H9 (cell line): ENCODE data around the gene PLCB1. TPM values are rescaled to one million over a fixed set of nuclear protein-coding genes. Genes with fewer than 3 reads are reported as not detected.

Experiments
- DNase-seq: peaks from one replicate; pipeline ENCODE4 v3.0.0-alpha.2; 2017
- H2AFZ ChIP-seq: one replicate; pipeline ENCODE4 v1.6.1; 2013; ENCODE audit warnings: mild to moderate bottlenecking, low read length, control low read depth, moderate library complexity
- H2AK5ac ChIP-seq: 2 replicates; pipeline ENCODE4 v1.6.1; 2013; ENCODE audit warnings: low read length, control low read depth, mixed read lengths; ENCODE audit not compliant: insufficient read length
- H2BK120ac ChIP-seq: one replicate; pipeline ENCODE4 v1.6.1; 2013; ENCODE audit warnings: low read depth, mild to moderate bottlenecking, low read length, control low read depth, inconsistent platforms; ENCODE audit not compliant: poor library complexity, severe bottlenecking
- H2BK12ac ChIP-seq: 2 replicates; pipeline ENCODE4 v1.6.1; 2013; ENCODE audit warnings: low read length, control low read depth, mixed read lengths, low read depth; ENCODE audit not compliant: insufficient read length
- H2BK15ac ChIP-seq: 2 replicates; pipeline ENCODE4 v1.6.1; 2013; ENCODE audit warnings: low read depth, low read length, control low read depth
- H2BK20ac ChIP-seq: one replicate; pipeline ENCODE4 v1.6.1; 2013; ENCODE audit warnings: low read depth, mild to moderate bottlenecking, low read length, control low read depth, inconsistent platforms; ENCODE audit not compliant: poor library complexity, severe bottlenecking
- H2BK5ac ChIP-seq: 2 replicates; pipeline ENCODE4 v1.6.1; 2013; ENCODE audit warnings: low read length, control low read depth, mixed read lengths; ENCODE audit not compliant: insufficient read length
- H3K14ac ChIP-seq: 2 replicates; pipeline ENCODE4 v1.6.1; 2013; ENCODE audit warnings: low read length, control low read depth; ENCODE audit not compliant: insufficient read depth
- H3K18ac ChIP-seq: 2 replicates; pipeline ENCODE4 v1.6.1; 2013; ENCODE audit warnings: low read depth, mild to moderate bottlenecking, mixed read lengths, low read length, control low read depth; ENCODE audit not compliant: insufficient read length
- H3K23ac ChIP-seq: 2 replicates; pipeline ENCODE4 v1.6.1; 2013; ENCODE audit warnings: low read length, control low read depth, mixed read lengths, low read depth; ENCODE audit not compliant: insufficient read length
- H3K23me2 ChIP-seq: 2 replicates; pipeline ENCODE4 v1.6.1; 2013; ENCODE audit warnings: low read depth, mild to moderate bottlenecking, mixed read lengths, low read length, control low read depth; ENCODE audit not compliant: insufficient read length, poor library complexity, severe bottlenecking
- H3K27ac ChIP-seq: 2 replicates; pipeline ENCODE4 v1.5.1; 2013; ENCODE audit warnings: low read length, control low read depth, mixed read lengths, low read depth; ENCODE audit not compliant: insufficient read length
- H3K27me3 ChIP-seq: 2 replicates; pipeline ENCODE4 v1.6.1; 2013; ENCODE audit warnings: low read length, control low read depth, inconsistent platforms; ENCODE audit not compliant: insufficient read depth
- H3K4ac ChIP-seq: 2 replicates; pipeline ENCODE4 v1.6.1; 2013; ENCODE audit warnings: low read depth, mild to moderate bottlenecking, control low read depth, inconsistent platforms, low read length, moderate library complexity
- H3K4me1 ChIP-seq: 2 replicates; pipeline ENCODE4 v1.6.1; 2013; ENCODE audit warnings: low read length, control low read depth, inconsistent platforms; ENCODE audit not compliant: insufficient read depth
- H3K4me2 ChIP-seq: 2 replicates; pipeline ENCODE4 v1.6.1; 2013; ENCODE audit warnings: low read length, control low read depth, mixed read lengths; ENCODE audit not compliant: insufficient read length, insufficient read depth
- H3K56ac ChIP-seq: 2 replicates; pipeline ENCODE4 v1.6.1; 2013; ENCODE audit warnings: low read depth, mild to moderate bottlenecking, mixed read lengths, low read length, control low read depth; ENCODE audit not compliant: insufficient read length
- H3K79me1 ChIP-seq: 2 replicates; pipeline ENCODE4 v1.6.1; 2013; ENCODE audit warnings: low read depth, mild to moderate bottlenecking, moderate library complexity, low read length, control low read depth, inconsistent platforms; ENCODE audit not compliant: insufficient read depth, poor library complexity, severe bottlenecking
- H3K79me2 ChIP-seq: 2 replicates; pipeline ENCODE4 v1.6.1; 2013; ENCODE audit warnings: low read length, control low read depth, inconsistent platforms; ENCODE audit not compliant: insufficient read depth
- H3K9ac ChIP-seq: 2 replicates; pipeline ENCODE4 v1.6.1; 2013; ENCODE audit warnings: low read length, control low read depth, mixed read lengths; ENCODE audit not compliant: insufficient read length; ENCODE audit errors: extremely low read depth
- H3K9me3 ChIP-seq: one replicate; pipeline ENCODE4 v1.6.1; 2013; ENCODE audit warnings: low read depth, low read length, inconsistent platforms; ENCODE audit not compliant: control insufficient read depth
- H3T11ph ChIP-seq: one replicate; pipeline ENCODE4 v1.6.1; 2013; ENCODE audit warnings: mild to moderate bottlenecking, low read length, control low read depth, inconsistent platforms
- H4K20me1 ChIP-seq: one replicate; pipeline ENCODE4 v1.6.1; 2013; ENCODE audit not compliant: control insufficient read depth, insufficient read length, insufficient read depth
- H4K5ac ChIP-seq: 2 replicates; pipeline ENCODE4 v1.6.1; 2013; ENCODE audit warnings: low read depth, mild to moderate bottlenecking, mixed read lengths, low read length, control low read depth; ENCODE audit not compliant: insufficient read length
- H4K8ac ChIP-seq: replicated peaks from 2 replicates; pipeline ENCODE4 v1.6.1; 2013; ENCODE audit warnings: low read length, control low read depth, mixed read lengths, low read depth; ENCODE audit not compliant: insufficient read length
- H4K91ac ChIP-seq: 2 replicates; pipeline ENCODE4 v1.6.1; 2013; ENCODE audit warnings: low read depth, mild to moderate bottlenecking, moderate library complexity, mixed read lengths, low read length, control low read depth; ENCODE audit not compliant: insufficient read length
- H3K27ac Mint-ChIP-seq, 3 experiments: 2 replicates in 2 of 3; 3 replicates in 1 of 3; pipeline ENCODE4 v1.8.0; 2020 to 2021; ENCODE audit warnings: mixed read lengths in 3 of 3, mild to moderate bottlenecking in 1 of 3, moderate library complexity in 1 of 3
- H3K27me3 Mint-ChIP-seq: 2 replicates; pipeline ENCODE4 v1.8.0; 2021; ENCODE audit warnings: low read depth, mild to moderate bottlenecking, moderate library complexity, mixed read lengths
- H3K36me3 Mint-ChIP-seq, 3 experiments: 2 replicates in 2 of 3; 3 replicates in 1 of 3; pipeline ENCODE4 v1.8.0; 2020 to 2021; ENCODE audit warnings: low read depth in 3 of 3, mixed read lengths in 3 of 3; ENCODE audit not compliant: insufficient read depth in 1 of 3
- H3K4me1 Mint-ChIP-seq, 2 experiments: 2 replicates each; pipeline ENCODE4 v1.8.0; 2020; ENCODE audit warnings: mixed read lengths in 2 of 2
- H3K4me3 Mint-ChIP-seq, 2 experiments: 2 replicates in 1 of 2; 3 replicates in 1 of 2; pipeline ENCODE4 v1.8.0; 2020 to 2021; ENCODE audit warnings: mild to moderate bottlenecking in 2 of 2, mixed read lengths in 2 of 2, moderate library complexity in 1 of 2
- H3K9me3 Mint-ChIP-seq, 2 experiments: 2 replicates in 1 of 2; 3 replicates in 1 of 2; pipeline ENCODE4 v1.8.0; 2020; ENCODE audit warnings: mild to moderate bottlenecking in 2 of 2, mixed read lengths in 2 of 2, moderate library complexity in 1 of 2
- WGBS: extraction: QIAGEN DNeasy Blood & Tissue Kit; methylation state at CpG from one replicate; pipeline ENCODE4 v1.1.7; 2013; ENCODE audit warnings: missing lambda C conversion rate, low lambda C conversion rate, mixed read lengths; ENCODE audit not compliant: insufficient read length; ENCODE audit errors: extremely low coverage; 5-methylcytosine and 5-hydroxymethylcytosine counted together
- total RNA-seq: library from RNA; stranded (reverse); gene quantifications from 2 replicates; pipeline ENCODE4 v1.2.1, GENCODE V29; 2021
- TF ChIP-seq, protein P1 (sequence below): fragments of 200-600 bp; sonication (generic); conservative IDR thresholded peaks from 3 replicates; pipeline ENCODE4 v1.8.0; 2021; ENCODE audit warnings: antibody characterized with exemption, mild to moderate bottlenecking

The PLCB1 gene
- total RNA-seq, 1 experiment from 2014 or later, result 11.5 TPM

GRCh38 chr20:8326899-8327298 is 194.8 kb downstream of the PLCB1 start:
- Histone ChIP-seq H3K9ac (no peak overlapping the region), H3K23ac (no peak overlapping the region), H3K79me2 (no peaks in the 10 kb centered on the region), H3K14ac (no peak overlapping the region), H3K18ac (no peak overlapping the region), H2BK12ac (no peak overlapping the region), H2BK20ac (no peak overlapping the region), H3K23me2 (no peaks in the 10 kb centered on the region), H3K56ac (no peak overlapping the region), H3T11ph (no peak overlapping the region), H3K27me3 (no peaks in the 10 kb centered on the region), H3K79me1 (no peaks in the 10 kb centered on the region), H4K8ac (no peak overlapping the region), H2AK5ac (no peak overlapping the region), H4K91ac (no peak overlapping the region), H2BK5ac (no peak overlapping the region), H2BK15ac (no peak overlapping the region), H3K27ac (no peak overlapping the region), H3K4me2 (no peak overlapping the region), H2AFZ (no peak overlapping the region), H3K9me3 (no peaks in the 10 kb centered on the region), H3K4ac (no peak overlapping the region), H4K20me1 (no peaks in the 10 kb centered on the region), H3K4me1 (no peaks in the 10 kb centered on the region), H4K5ac (no peak overlapping the region), H2BK120ac (no peak overlapping the region)
- Mint-ChIP-seq H3K36me3 (no peaks in the 10 kb centered on the region), H3K27me3 (no peaks in the 10 kb centered on the region), H3K4me1 (peaks cover 4 to 5% of the 10 kb centered on the region in 2 experiments; a peak in 3 of 4 replicates), H3K27ac (no peak overlapping the region), H3K4me3 (no peak overlapping the region), H3K9me3 (no peaks in the 10 kb centered on the region)
- no CpG with 5 or more reads among the region's 5 CpGs for WGBS
- no peak for DNase-seq
- TF ChIP-seq, protein P1, sequence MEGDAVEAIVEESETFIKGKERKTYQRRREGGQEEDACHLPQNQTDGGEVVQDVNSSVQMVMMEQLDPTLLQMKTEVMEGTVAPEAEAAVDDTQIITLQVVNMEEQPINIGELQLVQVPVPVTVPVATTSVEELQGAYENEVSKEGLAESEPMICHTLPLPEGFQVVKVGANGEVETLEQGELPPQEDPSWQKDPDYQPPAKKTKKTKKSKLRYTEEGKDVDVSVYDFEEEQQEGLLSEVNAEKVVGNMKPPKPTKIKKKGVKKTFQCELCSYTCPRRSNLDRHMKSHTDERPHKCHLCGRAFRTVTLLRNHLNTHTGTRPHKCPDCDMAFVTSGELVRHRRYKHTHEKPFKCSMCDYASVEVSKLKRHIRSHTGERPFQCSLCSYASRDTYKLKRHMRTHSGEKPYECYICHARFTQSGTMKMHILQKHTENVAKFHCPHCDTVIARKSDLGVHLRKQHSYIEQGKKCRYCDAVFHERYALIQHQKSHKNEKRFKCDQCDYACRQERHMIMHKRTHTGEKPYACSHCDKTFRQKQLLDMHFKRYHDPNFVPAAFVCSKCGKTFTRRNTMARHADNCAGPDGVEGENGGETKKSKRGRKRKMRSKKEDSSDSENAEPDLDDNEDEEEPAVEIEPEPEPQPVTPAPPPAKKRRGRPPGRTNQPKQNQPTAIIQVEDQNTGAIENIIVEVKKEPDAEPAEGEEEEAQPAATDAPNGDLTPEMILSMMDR, result no peak
